ENCODE measurements around the gene RPL18. TPM values are rescaled to one million over a fixed set of nuclear protein-coding genes. Genes with fewer than 3 reads are reported as not detected.

Gene RPL18
- total and polyA plus RNA-seq, 2 experiments from 2014 or later: 659 to 1,266 TPM

- H4K20me1 ChIP-seq (ENCODE audit: insufficient read depth): peaks cover 12% of the 10 kb centered on the region; the same call in 1 of the 2 replicates
- in situ Hi-C loops (cut with MboI): no loop called here
- peak; percentile 58 for DNase-seq
Measured at GRCh38 chr19:48617146-48617937, 1.6 kb downstream of the RPL18 start.

GRCh38 chr19:48616491-48617056 is 2.4 kb downstream of the RPL18 start:
- DNase-seq: no peak
- Histone ChIP-seq H4K20me1 (ENCODE audit: insufficient read depth) (peaks cover 12% of the 10 kb centered on the region; the same call in 1 of the 2 replicates), H3K27ac (no peak overlapping the region), H3F3A (ENCODE audit: insufficient read depth) (peaks cover 20% of the 10 kb centered on the region; the same call in 1 of the 2 replicates), H3K4me3 (peak overlapping the region; percentile 96), H2AFZ (no peak overlapping the region), H3K27me3 (replicated peaks; ENCODE audit: insufficient read depth) (no peaks in the 10 kb centered on the region), H3K9me3 (ENCODE audit: low read depth) (no peaks in the 10 kb centered on the region), H3K36me3 (ENCODE audit: low read depth) (peaks cover 21% of the 10 kb centered on the region), H3K79me2 (ENCODE audit: insufficient read depth) (peaks cover 54% of the 10 kb centered on the region), H3K9ac (peak overlapping the region; percentile 98), H3K4me2 (ENCODE audit: unreplicated experiment) (peak overlapping the region; percentile 100), H3K4me1 (ENCODE audit: insufficient read depth) (peaks cover 19% of the 10 kb centered on the region), H3K9me2 (ENCODE audit: insufficient read depth) (no peaks in the 10 kb centered on the region)
- TF ChIP-seq EZH2phosphoT487 (IDR thresholded peaks at IDR 0.05; ENCODE audit: insufficient read depth, low read depth) (no peak), EZH2 (IDR thresholded peaks at IDR 0.05; ENCODE audit: insufficient read depth, poor library complexity, severe bottlenecking) (no peak)
- in situ Hi-C loops (cut with MboI): no loop called here
- 70 to 79% methylated on average over 11 to 12 of the region's 12 CpGs for WGBS, 2 experiments (ENCODE audit: low coverage in 1 of 2, low lambda C conversion rate in 2 of 2, missing lambda C conversion rate in 2 of 2)

More at GRCh38 chr19:48617146-48617937, 1.6 kb downstream of the RPL18 start:
- Histone ChIP-seq H3K4me3 (peak overlapping the region; percentile 96), H3K9me2 (ENCODE audit: insufficient read depth) (no peaks in the 10 kb centered on the region), H2AFZ (no peak overlapping the region), H3K27ac (peak overlapping the region; percentile 89; the same call in 1 of the 2 replicates), H3K79me2 (ENCODE audit: insufficient read depth) (peaks cover 55% of the 10 kb centered on the region), H3K27me3 (replicated peaks; ENCODE audit: insufficient read depth) (no peaks in the 10 kb centered on the region), H3K9ac (peak overlapping the region; percentile 98), H3K4me2 (ENCODE audit: unreplicated experiment) (peak overlapping the region; percentile 100), H3F3A (ENCODE audit: insufficient read depth) (peaks cover 20% of the 10 kb centered on the region; the same call in 1 of the 2 replicates), H3K36me3 (ENCODE audit: low read depth) (peaks cover 21% of the 10 kb centered on the region), H3K4me1 (ENCODE audit: insufficient read depth) (peaks cover 19% of the 10 kb centered on the region), H3K9me3 (ENCODE audit: low read depth) (no peaks in the 10 kb centered on the region)
- TF ChIP-seq EZH2phosphoT487 (IDR thresholded peaks at IDR 0.05; ENCODE audit: insufficient read depth, low read depth) (no peak), EZH2 (IDR thresholded peaks at IDR 0.05; ENCODE audit: insufficient read depth, poor library complexity, severe bottlenecking) (no peak)
- WGBS, 2 experiments (ENCODE audit: low coverage in 1 of 2, low lambda C conversion rate in 2 of 2, missing lambda C conversion rate in 2 of 2): 58 to 65% methylated on average over 18 of the region's 18 CpGs

- H3K9me3 ChIP-seq (ENCODE audit: low read depth): no peaks in the 10 kb centered on the region
- no peak overlapping the region for H2AFZ ChIP-seq
- peaks cover 12% of the 10 kb centered on the region; the same call in 1 of the 2 replicates for H4K20me1 ChIP-seq (ENCODE audit: insufficient read depth)
- in situ Hi-C loops (cut with MboI): no loop called here
- peak overlapping the region; percentile 98 for H3K9ac ChIP-seq
- H3K79me2 ChIP-seq (ENCODE audit: insufficient read depth): peaks cover 49% of the 10 kb centered on the region
- H3K27ac ChIP-seq: no peak overlapping the region
- 78 to 87% methylated on average over 13 to 16 of the region's 16 CpGs for WGBS, 2 experiments (ENCODE audit: low coverage in 1 of 2, low lambda C conversion rate in 2 of 2, missing lambda C conversion rate in 2 of 2)
- TF ChIP-seq EZH2 (IDR thresholded peaks at IDR 0.05; ENCODE audit: insufficient read depth, poor library complexity, severe bottlenecking): no peak
- TF ChIP-seq EZH2phosphoT487 (IDR thresholded peaks at IDR 0.05; ENCODE audit: insufficient read depth, low read depth): no peak
- H3F3A ChIP-seq (ENCODE audit: insufficient read depth): peaks cover 20% of the 10 kb centered on the region; the same call in 1 of the 2 replicates
- no peak overlapping the region for H3K4me2 ChIP-seq (ENCODE audit: unreplicated experiment)
- no peak for DNase-seq
- H3K27me3 ChIP-seq (replicated peaks; ENCODE audit: insufficient read depth): no peaks in the 10 kb centered on the region
- no peaks in the 10 kb centered on the region for H3K9me2 ChIP-seq (ENCODE audit: insufficient read depth)
- peaks cover 21% of the 10 kb centered on the region for H3K36me3 ChIP-seq (ENCODE audit: low read depth)
- H3K4me3 ChIP-seq: no peak overlapping the region
- H3K4me1 ChIP-seq (ENCODE audit: insufficient read depth): peaks cover 19% of the 10 kb centered on the region
Measured at GRCh38 chr19:48616041-48616436, 2.9 kb downstream of the RPL18 start.

- no peaks in the 10 kb centered on the region for H3K27me3 ChIP-seq (replicated peaks; ENCODE audit: insufficient read depth)
- in situ Hi-C loops (cut with MboI): no loop called here
- H3K4me2 ChIP-seq (ENCODE audit: unreplicated experiment): no peak overlapping the region
- H3K27ac ChIP-seq: no peak overlapping the region
- H4K20me1 ChIP-seq (ENCODE audit: insufficient read depth): peaks cover 12% of the 10 kb centered on the region; the same call in 1 of the 2 replicates
- H3K4me3 ChIP-seq: no peak overlapping the region
- no peak overlapping the region for H3K9ac ChIP-seq
- H3K79me2 ChIP-seq (ENCODE audit: insufficient read depth): peaks cover 43% of the 10 kb centered on the region
- H3K36me3 ChIP-seq (ENCODE audit: low read depth): peaks cover 21% of the 10 kb centered on the region
- H3K9me2 ChIP-seq (ENCODE audit: insufficient read depth): no peaks in the 10 kb centered on the region
- H3K4me1 ChIP-seq (ENCODE audit: insufficient read depth): peaks cover 19% of the 10 kb centered on the region
- no peak overlapping the region for H2AFZ ChIP-seq
- no peak for TF ChIP-seq EZH2phosphoT487 (IDR thresholded peaks at IDR 0.05; ENCODE audit: insufficient read depth, low read depth)
- TF ChIP-seq EZH2 (IDR thresholded peaks at IDR 0.05; ENCODE audit: insufficient read depth, poor library complexity, severe bottlenecking): no peak
- no peak for DNase-seq
- H3F3A ChIP-seq (ENCODE audit: insufficient read depth): peaks cover 20% of the 10 kb centered on the region; the same call in 1 of the 2 replicates
- 79 to 85% methylated on average over 19 of the region's 19 CpGs for WGBS, 2 experiments (ENCODE audit: low coverage in 1 of 2, low lambda C conversion rate in 2 of 2, missing lambda C conversion rate in 2 of 2)
- H3K9me3 ChIP-seq (ENCODE audit: low read depth): no peaks in the 10 kb centered on the region
Measured at GRCh38 chr19:48615231-48616040, 3.5 kb downstream of the RPL18 start.
